ENCODE results near the gene PALD1.

- TF ChIP-seq MGA (IDR thresholded peaks at IDR 0.05) (no peak), USF1 (CRISPR knock-in tag; IDR thresholded peaks at IDR 0.05) (peak; percentile 32; the same call in 1 of the 2 replicates), MYC (IDR thresholded peaks at IDR 0.05; ENCODE audit: low read depth, low read length) (no peak), MYC (CRISPR knock-in tag; IDR thresholded peaks at IDR 0.05; ENCODE audit: borderline replicate concordance, low read depth) (no peak), BHLHE40 (IDR thresholded peaks at IDR 0.05; ENCODE audit: low read length) (no peak), MTA3 (IDR thresholded peaks at IDR 0.05; ENCODE audit: borderline replicate concordance) (no peak)
Measured at GRCh38 chr10:70541736-70542564, 63.4 kb downstream of the PALD1 start.
